ENCODE results near the gene CST9.

DNA sequence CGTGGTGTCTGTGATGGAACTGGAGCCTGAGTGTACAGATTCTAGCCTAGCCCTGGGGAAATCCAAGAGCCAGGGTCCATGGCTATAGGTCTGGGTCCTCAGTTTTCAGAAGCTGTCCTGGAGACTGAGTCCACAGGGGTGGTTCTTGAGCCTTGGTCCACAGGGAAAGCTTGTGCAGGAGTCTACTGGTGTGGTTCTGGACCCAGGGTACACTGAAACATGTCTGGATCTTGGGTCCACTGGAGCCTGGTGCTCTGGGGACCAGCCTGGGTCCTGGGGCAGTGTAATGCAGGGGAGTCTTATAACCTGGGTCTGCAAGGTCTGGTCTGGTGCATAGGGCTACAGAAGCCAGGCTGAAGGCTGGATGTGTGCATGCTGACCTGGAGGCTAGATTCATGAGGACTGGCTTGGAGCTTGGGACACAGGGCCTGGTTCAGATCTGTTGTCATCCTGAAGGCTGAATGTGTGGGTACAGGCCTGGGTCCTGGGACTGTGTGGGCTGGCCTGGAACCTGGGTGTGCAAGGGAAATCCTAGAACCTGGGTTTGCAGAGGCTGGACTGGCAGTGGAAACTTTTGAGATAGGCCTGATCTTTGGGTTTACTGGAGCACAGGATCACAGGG, 42.9 kb downstream of the CST9 start:
- TF ChIP-seq CTCF (IDR thresholded peaks at IDR 0.05) (no peak), POLR2A (IDR thresholded peaks at IDR 0.05) (no peak)
